GM11168 (cell line): ENCODE data around the gene DIRAS3.
"Not testable (repeated sequence)": the region's sequence is repeated elsewhere in the genome, so short reads cannot be mapped to it uniquely, and the experiment has no call there.

ENCODE experiments used
- in situ Hi-C: fragments of 300-500 bp; cut with MboI; formaldehyde crosslinking; loops from one replicate; pipeline ENCODE4 v1.12.0; 2022; ENCODE audit warnings: low sequenced_read_pairs; ENCODE audit not compliant: unreplicated experiment

The DIRAS3 gene, protein sequence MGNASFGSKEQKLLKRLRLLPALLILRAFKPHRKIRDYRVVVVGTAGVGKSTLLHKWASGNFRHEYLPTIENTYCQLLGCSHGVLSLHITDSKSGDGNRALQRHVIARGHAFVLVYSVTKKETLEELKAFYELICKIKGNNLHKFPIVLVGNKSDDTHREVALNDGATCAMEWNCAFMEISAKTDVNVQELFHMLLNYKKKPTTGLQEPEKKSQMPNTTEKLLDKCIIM

DNA sequence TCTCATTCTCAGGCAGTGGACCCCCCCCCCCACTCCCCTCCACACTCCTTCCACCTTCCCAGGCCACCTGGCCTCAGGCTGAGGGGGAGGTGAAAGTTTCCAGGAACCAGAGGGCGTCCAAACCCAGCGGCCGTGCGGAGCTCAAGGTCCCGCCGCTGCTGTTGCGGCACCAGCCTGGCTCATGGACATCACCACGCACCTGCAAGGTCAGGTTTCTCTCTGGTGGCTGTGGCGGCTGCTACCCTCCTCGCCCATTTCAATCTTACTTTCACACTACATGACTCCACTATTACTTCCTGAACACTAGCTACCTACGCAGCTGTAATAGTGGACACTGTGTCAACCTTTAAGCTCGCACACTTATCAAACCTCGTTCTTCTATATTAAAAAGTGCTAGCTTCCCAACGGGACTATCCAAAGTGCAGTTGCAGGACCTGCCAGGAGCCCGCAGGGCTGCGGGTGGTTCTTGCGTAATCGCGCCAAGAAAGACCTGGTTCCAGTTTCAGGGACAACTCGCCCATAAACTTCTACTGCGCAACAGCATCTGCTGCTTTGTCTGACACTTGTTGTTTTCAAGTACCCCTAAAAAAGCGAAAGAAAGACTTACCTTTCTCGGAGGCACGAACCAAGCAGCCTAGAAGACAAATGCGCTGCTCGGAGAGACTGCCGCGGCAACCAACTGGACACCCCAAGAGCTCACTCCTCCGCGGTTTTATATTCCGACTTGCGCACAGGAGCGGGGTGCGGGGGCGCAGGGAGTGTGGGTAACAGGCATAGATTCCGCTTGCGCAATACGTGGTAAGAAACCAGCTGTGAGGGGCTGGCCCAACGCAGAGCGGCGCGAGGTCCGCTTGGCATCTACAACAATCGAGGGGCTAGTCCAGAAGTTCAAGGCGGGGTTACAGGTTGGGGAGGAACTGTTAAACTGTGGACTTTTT is at the start of gene DIRAS3:
DIRAS3 (minus strand) TSS at position 687 of the 938 bp plus-strand sequence. CDS start 3,330 bp downstream, outside the sequence.
- in situ Hi-C loops = no loop called here

DNA sequence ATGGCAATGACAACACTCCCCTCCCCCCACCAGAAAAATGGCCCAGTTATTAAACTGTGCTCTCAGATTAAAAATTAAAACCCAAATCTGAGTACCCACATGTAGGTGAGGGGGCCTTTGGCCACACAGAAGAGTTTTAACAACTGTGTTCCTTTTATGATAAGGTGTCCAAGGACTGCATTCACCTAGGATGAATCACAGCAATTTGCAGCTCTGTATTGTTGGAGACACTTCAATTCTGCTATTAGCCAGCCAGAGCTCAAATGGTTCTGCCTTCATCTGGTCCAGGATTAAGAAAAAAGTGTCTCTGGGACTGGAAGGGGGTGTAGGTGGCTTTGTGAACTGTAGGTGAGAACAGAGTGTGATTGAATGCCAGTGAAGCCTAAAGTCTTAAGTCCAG is 43.3 kb upstream of the DIRAS3 start:
- in situ Hi-C loops = no loop called here

DNA sequence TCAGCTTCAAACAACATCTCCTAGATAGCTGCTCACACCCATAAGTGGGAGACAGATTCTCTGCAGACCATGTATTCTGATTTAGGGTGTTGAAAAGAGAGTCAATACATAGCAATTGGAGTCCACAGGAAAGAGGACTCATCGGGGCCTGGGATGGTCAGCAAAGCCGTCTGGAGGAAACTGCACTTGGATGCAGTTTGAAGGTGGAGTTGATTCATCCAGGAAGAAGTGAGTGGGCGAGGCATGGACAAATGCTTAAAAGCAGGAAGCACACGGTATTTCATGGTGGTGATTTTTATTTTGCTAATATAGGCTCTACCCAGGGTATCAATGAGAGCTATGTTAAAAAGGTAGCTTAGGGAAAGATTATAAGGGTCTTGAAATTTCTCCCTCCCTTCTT is 36.8 kb upstream of the DIRAS3 start:
- in situ Hi-C loops = no loop called here

DNA sequence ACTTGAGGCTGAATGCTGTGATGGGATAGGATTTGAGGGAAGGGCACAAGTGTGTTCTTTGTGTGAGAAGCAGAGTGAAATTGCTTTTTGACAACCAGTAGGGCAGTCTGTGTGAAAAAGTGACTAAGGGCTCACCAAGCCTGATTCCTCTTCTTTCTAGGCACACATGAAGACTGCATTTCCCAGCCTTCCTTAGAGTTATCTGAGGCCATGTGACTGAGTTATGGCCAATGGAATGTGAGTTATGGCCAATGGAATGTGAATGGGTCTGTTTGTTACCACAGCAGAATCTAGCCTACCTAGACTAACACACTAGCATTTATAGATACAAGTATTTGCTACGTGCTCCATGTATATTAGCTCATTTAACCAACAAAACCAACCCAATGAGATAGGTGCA is 35.3 kb upstream of the DIRAS3 start:
- in situ Hi-C loops = no loop called here

DNA sequence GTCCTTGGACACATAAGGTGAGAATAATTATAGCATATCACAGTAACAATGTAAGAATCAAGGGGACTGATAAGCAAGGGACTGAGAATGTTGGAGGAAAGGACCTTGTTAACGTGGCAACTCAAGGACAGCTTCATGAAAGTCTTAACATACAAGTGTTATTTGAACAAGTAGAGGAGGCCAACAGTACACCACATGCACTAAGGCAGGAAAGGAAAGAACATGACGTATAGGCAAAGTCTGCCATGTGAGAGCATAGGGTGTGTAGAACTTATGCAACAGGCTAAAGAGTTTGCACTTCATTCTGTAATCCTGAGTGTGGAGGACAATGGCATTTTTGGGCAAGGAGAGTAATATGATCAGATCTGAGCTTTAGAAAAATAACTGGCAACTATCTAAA is 33.3 kb upstream of the DIRAS3 start:
- in situ Hi-C loops = no loop called here

DNA sequence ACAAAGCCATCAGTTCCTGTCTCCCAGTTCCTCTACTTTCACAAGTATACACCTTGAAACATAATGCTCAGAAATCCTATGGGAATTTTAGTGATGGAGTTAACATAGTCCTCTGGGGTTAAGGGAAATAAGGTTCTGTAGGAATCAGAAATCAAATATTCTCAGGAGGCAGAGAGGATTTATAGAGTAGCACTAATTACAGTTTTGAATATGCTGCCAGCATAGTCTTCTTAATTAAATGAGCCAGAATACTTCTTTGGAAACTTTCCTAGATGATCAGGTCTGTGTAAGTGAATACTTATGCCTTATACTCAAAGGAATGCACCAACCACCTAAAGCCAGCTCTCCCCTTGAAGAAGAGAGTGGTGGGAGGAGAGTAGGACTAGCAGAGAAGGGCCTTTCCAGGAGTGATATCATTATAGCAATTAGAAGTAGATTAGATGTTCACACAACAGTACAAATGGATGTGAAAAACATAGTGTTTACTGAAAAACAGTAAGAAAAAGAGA is 31.4 kb upstream of the DIRAS3 start:
- in situ Hi-C loops = no loop called here

DNA sequence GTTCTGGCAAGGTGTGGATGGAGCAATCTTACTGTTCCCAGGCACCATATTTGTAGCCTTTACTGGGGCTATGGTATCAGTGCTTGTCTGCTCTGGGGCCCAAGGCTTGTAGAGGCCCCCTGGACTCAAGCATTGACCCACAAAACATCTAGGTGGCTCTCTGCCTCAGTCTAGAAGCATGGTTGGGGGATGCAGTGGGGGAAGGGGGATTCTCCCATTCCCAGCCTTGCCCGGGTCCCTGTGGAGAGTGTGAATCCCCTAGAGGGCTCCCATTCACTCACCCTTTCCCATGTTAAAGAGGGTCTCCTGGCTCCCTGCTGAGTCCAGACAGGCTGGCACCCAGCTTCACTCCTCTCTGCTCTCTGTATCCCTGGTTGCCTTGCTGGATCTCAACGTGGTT is 28.2 kb upstream of the DIRAS3 start:
- in situ Hi-C loops = no loop called here

DNA sequence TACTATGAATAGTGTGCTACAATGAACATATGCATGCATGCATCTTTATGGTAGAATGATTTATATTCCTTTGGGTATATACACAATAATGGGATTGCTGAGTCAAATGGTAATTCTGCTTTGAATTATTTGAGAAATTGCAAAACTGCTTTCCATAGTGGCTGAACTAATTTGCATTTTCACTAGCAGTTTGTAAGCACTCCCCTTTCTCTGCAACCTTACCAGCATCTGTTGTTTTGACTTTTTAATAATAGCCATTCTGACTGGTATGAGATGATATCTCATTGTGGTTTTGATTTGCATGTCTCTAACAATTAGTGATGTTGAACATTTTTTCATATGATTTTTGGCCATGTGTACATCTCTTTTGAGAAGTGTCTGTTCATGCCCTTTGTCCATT is 24.0 kb upstream of the DIRAS3 start:
- in situ Hi-C loops = no loop called here

DNA sequence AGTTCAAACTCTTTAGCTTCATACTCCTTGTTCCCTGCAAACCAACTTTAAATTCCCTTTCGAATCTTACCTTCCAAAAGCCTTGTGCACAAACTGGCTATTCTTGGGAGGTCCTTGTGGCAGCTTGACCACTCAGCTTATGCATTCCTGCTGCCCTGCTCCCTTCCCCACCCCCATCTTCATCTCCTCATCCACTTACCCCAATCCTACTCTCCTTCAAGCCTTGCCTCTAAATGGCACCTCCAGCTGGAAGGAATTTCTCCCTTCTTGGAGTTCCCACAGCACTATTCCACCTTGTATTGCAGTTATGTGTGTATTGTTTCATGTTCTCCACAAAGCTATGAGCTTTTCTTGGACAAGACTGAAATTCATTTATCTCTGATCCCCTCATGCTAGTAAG is 15.3 kb upstream of the DIRAS3 start:
- in situ Hi-C loops = no loop called here

DNA sequence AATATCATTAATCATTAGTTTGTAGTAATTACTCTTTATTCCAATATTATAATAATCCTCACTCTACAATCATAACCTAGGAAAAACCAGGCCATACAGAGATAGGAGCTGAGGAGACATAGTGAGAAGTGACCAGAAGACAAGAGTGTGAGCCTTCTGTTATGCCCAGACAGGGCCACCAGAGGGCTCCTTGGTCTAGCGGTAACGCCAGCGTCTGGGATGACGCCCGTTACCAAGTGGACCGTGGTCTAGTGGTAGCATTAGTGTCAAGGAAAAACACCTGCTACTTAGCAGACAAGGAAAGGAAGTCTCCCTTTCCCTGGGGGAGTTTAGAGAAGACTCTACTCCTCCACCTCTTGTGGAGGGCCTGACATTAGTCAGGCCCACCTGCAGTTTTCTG is 7.6 kb upstream of the DIRAS3 start:
- in situ Hi-C loops = not testable (repeated sequence)

DNA sequence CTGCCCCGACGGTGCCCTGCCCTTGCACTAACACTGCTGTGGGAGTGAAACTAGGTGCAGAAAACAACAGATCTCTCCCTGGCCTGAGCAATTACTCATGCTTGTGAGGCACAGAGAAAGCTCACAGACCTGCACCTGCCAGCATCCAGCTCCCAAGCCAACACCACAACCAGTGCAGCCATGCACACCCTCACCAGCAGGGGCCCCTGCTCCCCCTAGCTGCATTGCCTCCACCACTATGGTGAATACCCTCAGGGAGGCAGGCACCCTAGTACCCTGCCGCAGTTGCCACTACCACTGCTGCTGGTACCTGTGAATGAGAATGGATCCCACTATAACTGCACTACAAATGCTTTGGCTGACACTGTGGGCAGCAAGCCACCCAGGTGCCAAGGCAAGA is 7.1 kb upstream of the DIRAS3 start:
- in situ Hi-C loops = no loop called here

DNA sequence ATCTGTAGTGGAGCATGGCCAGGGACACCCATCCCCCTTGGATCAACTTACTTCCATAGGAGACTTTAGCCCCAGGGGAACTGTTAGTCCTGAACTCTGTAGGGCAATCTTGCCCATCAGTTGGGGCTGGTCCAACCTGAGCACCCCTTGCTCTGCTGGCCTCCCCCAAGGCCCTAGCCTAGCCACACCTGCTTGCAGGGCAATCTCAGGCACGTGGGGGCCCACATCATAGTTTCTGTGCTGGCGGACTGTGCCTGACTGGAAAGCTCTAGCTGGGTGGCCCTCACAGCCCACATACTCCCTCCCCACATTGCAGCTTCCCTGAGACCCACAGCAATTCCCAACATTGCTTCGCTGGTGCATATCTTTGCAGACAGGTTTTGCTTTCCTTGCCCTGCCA is 6.6 kb upstream of the DIRAS3 start:
- in situ Hi-C loops = no loop called here

DNA sequence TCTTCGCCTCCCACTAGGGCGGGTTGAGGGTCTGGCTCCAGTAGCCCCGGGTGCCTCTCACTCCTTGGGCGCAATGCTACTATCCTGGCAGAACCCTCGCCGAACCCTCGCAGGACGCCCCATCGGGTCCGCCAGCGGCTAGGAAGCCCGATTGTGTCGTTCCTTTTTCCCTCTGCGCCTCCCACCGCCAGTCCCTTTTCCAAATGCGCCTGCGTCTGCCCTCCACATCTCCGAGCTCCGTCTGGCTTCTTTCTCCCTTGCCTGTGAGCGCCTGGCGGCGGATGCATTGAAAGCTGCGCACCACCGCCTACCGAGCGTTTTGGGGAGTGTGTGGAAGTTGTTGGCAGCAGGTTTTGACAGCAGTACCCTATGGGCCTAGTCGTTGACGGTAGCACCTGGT is 1.0 kb upstream of the DIRAS3 start:
- in situ Hi-C loops = no loop called here

DNA sequence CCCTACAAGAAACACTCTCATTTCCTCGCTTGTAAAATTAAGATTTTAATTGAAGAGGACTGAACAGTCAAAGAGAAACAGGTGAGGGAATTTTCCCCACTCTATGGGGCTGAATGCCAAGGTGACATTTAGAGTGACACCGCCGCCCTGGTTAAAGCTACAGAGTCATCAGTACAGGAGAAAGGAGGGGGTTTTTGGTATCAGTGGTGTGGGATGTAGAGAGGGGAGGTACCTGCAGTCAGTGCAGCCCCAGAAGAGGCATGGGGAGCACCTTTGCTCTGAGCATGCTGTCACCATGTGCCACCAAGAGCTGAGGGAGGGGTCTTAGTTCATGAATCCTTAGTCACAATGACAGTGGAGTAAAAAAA is 2.8 kb downstream of the DIRAS3 start:
- in situ Hi-C loops = no loop called here

DNA sequence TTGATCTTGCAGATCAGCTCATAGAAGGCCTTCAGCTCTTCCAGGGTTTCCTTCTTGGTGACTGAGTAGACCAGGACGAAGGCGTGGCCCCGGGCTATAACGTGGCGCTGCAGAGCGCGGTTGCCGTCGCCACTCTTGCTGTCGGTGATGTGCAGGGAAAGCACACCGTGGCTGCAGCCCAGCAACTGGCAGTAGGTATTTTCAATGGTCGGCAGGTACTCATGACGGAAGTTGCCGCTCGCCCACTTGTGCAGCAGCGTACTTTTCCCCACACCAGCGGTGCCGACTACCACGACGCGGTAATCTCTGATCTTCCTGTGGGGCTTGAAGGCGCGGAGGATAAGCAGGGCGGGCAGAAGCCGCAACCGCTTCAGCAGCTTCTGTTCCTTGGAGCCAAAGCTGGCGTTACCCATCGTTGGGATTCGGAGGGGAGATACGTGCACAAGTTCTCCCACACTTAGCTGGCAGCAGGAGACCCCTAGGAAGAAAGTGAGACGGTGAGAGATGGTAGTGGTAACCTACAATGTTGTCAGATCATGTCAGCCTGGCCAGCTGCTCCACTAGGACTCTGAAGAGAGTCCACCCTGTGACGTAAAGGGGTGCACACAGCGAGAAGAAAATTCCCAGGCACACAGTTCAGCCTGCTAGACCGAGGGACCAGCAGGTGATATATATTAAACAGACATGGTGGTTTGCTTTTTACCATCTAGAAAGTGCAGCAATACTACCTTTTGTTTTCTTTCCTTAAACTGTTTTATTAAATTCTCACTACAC is 3.4 kb downstream of the DIRAS3 start:
- in situ Hi-C loops = no loop called here

DNA sequence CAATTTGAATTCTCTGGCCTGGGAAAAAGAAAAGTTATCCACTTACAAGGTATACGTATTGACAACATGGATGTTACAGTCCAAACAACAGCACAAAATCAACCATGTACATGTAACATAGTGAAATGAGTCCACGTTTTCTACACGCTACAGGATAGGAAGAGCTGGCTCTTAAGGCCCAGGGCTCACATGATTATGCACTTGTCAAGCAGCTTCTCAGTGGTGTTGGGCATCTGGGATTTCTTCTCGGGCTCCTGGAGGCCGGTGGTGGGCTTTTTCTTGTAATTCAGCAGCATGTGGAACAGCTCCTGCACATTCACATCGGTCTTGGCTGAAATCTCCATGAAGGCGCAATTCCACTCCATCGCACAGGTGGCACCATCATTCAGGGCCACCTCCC is 4.0 kb downstream of the DIRAS3 start:
- in situ Hi-C loops = no loop called here

DNA sequence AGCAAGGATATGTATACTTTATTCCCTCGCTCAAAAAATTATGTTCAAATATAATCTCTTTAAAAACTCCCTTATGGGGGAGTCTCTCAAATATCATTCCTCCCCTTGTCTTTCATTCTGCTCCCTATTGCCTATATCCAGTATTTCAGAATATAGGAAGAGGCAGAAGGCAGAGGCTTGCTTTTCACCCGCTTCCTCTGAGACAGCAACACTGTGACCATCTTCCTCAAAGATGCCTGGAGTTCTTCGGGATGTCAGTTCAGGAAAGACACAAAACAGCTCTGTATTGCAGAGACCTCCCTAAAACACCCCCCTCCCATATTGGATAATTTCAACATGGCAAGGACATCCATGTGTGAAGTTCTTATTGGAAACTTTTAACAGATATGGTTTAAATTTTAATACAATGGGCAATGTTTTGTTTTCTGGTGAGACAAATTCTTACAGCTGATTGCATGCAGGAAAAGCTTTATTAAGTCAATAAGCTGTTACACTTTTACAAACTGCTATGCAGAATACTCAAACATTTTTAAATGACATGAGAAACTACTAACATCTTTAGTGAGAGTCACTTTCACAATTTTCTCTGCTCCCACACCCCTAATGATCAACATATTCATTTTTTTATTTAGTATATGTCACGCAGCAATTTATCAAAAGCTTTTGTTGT is 4.8 kb downstream of the DIRAS3 start:
- in situ Hi-C loops = no loop called here

DNA sequence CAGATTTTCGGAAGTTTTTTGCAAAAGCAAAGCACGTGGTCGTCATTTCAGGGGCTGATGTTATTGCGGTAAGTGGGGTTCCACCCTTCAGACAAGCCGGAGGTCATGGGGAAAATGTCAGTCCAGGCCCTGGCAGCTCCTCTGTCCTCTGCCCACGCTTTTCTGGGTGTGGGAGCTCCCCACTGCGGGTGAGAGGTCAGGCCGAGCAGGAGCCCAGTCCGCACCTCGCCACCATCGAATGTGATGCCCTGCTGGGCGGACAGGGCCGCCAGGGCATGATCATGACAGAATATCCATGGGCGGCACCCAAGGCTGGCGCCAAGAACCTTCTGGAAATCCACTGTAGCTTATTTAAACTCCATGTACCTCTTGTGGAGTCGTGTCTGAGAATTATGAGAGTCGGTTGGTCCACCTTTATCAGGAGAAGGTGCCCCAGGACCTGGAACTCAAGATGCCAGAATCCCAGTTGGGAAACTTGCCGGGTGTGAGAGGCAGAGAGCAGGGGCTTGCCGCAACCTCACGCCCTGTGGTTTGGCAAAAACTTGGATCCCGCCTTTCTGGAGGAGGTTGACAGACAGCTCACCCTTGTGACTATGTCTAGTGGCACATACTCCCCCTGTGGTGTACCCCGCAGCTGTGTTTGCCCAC is 6.9 kb downstream of the DIRAS3 start:
- in situ Hi-C loops = no loop called here

DNA sequence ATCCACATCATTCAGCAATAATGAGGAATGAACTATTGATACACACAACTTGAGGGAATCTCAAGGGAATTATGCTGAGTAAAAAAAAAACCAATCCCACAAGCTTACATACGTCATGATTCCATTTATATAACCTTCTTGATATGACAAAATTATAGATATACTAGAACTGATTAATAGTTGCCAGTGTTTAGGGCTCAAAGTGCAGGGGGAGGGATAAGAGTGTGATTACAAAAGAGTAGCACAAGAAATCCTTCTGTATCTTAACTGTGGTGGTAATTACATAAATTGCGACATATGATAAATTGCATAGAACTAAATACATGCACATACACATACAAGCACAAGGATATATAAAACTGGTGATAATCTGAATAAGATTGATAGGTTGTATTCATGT is 13.5 kb downstream of the DIRAS3 start:
- in situ Hi-C loops = no loop called here

DNA sequence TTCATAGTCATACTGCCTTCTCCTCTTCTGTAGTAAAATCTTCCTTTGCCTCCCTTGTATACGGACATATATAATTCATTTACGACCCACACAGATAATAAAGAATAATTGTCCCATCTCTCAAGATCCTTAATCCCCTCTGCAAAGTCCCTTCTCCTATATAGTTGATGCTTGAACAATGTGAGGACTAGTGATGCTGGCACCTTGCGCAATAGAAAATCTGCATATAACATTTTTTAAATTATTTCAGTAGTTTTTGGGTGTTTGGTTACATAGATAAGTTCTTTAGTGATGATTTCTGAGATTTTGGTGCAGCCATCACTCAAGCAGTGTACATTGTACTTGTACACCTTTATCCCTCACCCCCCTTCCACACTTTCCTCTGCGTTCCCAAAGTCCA is 21.0 kb downstream of the DIRAS3 start:
- in situ Hi-C loops = no loop called here
